Fibroblast of upper back skin (primary cell): ENCODE data around the gene CNOT11.
A peak's percentile ranks its signal among the peaks of the same experiment; 100 is the strongest.
"Not testable (repeated sequence)": the region's sequence is repeated elsewhere in the genome, so short reads cannot be mapped to it uniquely, and the experiment has no call there.

ENCODE experiments used
- DNase-seq: peaks from one replicate; pipeline ENCODE4 v3.0.0-alpha.2; 2013

The CNOT11 gene

GRCh38 chr2:101252408-101253012, at the start of gene CNOT11:
CNOT11 (plus strand) TSS chr2:101252886; CDS start chr2:101252965, 79 bp downstream.
- DNase-seq, result peak; percentile 98

- DNase-seq, result peak; percentile 18
Measured at GRCh38 chr2:101204400-101205115, 48.1 kb upstream of the CNOT11 start.

GRCh38 chr2:101205521-101206479, 46.9 kb upstream of the CNOT11 start:
- DNase-seq, result peak; percentile 85

- DNase-seq, result no peak
Measured at GRCh38 chr2:101208830-101209229, 43.9 kb upstream of the CNOT11 start.

GRCh38 chr2:101219246-101219645, 33.4 kb upstream of the CNOT11 start:
- no peak for DNase-seq

- not testable (repeated sequence) for DNase-seq
Measured at GRCh38 chr2:101220091-101220490, 32.6 kb upstream of the CNOT11 start.

GRCh38 chr2:101223814-101224231, 28.9 kb upstream of the CNOT11 start:
- DNase-seq, result peak; percentile 31

GRCh38 chr2:101230541-101231001, 22.1 kb upstream of the CNOT11 start:
- peak; percentile 37 for DNase-seq

- DNase-seq, result no peak
Measured at GRCh38 chr2:101231240-101231639, 21.4 kb upstream of the CNOT11 start.

GRCh38 chr2:101231937-101232730, 20.6 kb upstream of the CNOT11 start:
- no peak for DNase-seq

GRCh38 chr2:101232770-101233169, 19.9 kb upstream of the CNOT11 start:
- no peak for DNase-seq

- DNase-seq, result no peak
Measured at GRCh38 chr2:101234169-101234938, 18.3 kb upstream of the CNOT11 start.

GRCh38 chr2:101235956-101236355, 16.7 kb upstream of the CNOT11 start:
- not testable (repeated sequence) for DNase-seq

GRCh38 chr2:101237944-101238343, 14.7 kb upstream of the CNOT11 start:
- peak; percentile 57 for DNase-seq

- DNase-seq, result no peak
Measured at GRCh38 chr2:101238930-101239759, 13.5 kb upstream of the CNOT11 start.

GRCh38 chr2:101239760-101240118, 12.9 kb upstream of the CNOT11 start:
- DNase-seq, result not testable (repeated sequence)

- not testable (repeated sequence) for DNase-seq
Measured at GRCh38 chr2:101240694-101241093, 12.0 kb upstream of the CNOT11 start.

GRCh38 chr2:101241158-101241557, 11.5 kb upstream of the CNOT11 start:
- DNase-seq, result no peak

GRCh38 chr2:101244373-101244772, 8.3 kb upstream of the CNOT11 start:
- not testable (repeated sequence) for DNase-seq

- DNase-seq, result not testable (repeated sequence)
Measured at GRCh38 chr2:101244899-101245298, 7.8 kb upstream of the CNOT11 start.

- DNase-seq, result not testable (repeated sequence)
Measured at GRCh38 chr2:101245468-101245867, 7.2 kb upstream of the CNOT11 start.
